GF-D8 (cell line): ENCODE measurements around the gene KRI1.
A peak's percentile ranks its signal among the peaks of the same experiment; 100 is the strongest.
"Not testable (repeated sequence)": the region's sequence is repeated elsewhere in the genome, so short reads cannot be mapped to it uniquely, and the experiment has no call there.

Experiments
- DNase-seq: peaks from one replicate; lab custom pipeline; 2025; lab: John Stamatoyannopoulos, UW

The KRI1 gene

DNA sequence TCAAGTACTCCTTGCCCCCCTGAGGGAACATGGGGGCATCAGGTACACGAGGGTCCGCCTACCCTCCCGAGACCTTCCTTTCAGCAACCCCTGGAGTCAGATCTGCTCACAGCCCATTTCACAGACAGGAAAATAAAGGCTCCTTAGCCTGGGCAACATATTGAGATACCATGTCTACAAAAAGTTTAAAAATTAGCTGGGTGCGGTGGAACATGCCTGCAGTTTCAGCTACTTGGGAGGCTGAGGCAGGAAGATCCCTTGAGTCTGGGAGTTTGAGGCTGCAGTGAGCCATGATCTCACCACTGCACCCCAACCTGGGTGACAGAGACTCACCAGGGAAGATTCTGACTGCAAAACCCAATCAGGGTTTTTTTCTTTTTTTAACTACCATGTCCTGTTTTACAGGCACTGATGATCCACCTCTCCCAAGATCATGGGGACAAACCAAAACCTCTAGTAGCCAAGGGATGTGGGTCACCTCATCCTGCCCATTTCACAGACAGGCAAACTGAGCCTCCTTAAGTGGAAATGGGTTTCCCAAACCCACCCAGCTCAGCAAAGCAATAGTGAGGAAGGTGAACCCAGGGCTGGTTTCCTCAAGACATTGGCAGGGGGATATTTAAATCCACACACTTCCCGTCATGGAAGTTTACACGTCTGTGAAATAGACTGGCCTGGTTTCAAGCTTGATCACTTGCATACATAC lies 9.4 kb upstream of the KRI1 start:
- DNase-seq = no peak

DNA sequence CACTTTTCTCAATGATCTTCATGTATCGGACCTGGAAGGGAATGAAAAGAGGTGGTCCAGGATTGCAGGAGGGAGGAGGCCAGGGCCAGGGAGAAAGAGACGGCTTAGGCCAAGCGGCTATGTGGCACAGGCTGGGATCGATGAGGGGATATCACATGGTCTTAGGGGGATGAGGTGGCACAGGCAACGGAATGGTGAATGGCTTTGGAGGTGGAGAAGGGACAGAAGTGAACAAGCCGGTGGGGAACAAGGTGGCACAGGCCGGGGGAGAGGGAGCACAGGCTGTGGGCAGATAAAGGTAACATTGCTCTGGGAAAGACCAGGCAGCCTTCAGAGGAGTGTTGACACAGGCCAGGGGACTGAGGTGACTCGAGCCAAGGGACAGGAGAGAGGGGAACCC lies 8.7 kb upstream of the KRI1 start:
- DNase-seq = no peak

DNA sequence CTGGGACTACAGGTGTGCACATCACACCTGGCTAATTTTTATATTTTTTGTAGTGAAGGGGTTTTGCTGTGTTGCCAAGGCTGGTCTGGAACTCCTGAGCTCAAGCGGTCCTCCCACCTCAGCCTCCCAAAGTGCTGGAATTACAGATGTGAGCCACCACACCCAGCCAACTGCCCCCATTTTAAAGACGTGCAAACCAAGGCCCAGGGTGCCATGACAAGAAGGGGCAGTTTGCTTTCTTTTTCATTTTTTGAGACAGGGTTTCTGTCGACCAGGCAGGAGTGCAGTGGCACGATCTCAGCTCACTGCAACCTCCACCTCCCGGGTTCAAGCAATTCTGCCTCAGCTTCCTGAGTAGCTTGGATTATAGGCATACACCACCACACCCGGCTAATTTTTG lies 8.0 kb upstream of the KRI1 start:
- DNase-seq = not testable (repeated sequence)

DNA sequence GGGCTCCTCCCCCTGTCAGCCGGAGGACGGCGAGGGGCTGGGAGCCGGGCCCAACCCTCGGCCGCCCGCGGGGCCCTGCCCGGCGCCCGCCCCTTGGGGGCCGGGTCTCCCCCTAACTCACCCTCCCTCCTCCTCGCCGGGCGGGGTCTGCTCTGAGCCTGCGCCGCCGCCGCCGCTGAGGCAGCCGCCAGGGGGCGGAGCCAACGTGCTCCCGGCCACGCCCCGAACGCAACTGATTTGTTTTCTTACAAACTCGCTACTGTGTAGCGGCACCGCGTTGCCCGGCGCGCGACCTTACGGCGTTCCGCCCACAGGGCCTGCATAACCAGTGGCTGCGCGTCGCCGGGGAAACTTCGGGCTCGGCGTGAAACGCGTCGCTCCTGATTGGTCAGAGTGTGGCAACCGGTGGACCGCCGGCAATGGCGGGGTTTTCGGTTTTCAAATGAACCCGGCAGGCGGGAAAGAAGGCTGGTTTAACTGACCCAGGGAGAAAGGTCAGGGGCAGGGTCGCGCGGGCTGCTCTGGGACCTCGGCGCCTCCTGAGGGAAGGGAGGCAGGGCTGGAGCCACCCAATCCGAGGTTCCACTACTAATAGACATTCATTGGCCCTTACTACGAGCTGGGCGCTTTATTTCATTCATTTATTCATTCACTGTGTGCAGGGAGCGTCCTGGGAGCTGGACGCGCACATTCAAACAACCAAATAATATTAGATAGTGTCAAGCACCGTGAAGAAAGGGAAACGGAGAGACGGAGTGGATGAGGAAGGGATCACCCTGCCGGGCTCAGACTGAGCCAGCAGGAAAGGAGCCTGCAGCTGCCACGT lies 3.2 kb upstream of the KRI1 start, which contains the start of gene CDKN2D:
TSS of gene CDKN2D (minus strand) at position 154 of the 826 bp plus-strand sequence. CDS start 326 bp downstream, outside the sequence.
- DNase-seq = peak; percentile 96

DNA sequence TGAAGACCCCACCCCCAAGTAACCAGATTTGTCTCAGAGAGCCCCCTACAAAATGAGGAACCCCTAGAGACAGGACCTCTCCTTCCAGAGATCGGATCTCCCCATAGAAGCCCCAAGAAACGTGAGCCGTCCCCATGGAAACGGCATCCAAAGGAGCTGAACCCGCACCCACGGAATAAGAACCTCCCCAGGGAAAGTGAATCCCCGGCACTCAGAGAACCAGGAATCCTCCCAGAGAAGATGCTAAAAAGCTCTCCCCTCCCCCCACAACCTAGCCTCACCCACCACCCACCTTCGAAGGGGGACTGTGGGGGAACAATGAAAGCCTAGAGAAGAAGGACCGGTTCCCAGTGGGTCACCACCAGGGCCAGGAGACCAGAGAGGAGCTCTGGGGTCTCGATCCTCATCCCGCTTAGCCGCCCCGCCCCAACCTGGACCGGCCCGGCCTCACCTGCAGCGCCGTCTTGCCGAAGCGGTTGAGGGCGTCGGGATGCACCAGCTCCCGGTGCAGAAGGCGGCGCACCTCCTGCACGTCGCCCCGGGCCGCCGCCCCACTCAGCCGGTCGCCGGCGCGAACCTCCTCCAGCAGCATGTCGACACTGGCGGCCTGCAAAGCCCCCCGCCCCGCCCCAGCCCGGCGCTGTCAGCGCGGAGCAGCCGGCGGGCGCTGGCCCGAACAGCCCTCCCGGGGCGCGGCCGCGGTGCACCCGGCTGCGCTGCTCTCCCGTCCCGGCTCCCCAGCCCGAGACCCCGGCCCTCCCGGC lies 2.4 kb upstream of the KRI1 start:
- DNase-seq = no peak

DNA sequence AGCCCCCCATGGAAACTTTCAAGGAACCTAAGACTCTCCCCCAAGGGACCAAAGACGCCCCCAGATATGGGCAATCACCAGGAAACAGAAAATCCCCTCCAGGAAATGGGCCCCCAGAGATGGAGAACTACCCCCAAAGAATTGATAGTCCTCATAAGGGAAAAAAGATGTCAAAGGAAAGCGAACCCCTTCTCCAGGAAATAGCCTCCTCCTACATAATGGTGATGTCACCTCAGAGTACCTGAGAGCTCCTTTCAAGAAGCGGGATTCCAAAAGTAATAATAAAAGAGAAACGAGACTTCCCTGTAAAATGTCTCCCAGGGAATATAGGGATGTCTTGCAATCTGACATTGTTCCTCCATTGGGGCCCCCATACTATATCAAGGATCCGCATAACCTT lies 1.8 kb upstream of the KRI1 start:
- no peak for DNase-seq

DNA sequence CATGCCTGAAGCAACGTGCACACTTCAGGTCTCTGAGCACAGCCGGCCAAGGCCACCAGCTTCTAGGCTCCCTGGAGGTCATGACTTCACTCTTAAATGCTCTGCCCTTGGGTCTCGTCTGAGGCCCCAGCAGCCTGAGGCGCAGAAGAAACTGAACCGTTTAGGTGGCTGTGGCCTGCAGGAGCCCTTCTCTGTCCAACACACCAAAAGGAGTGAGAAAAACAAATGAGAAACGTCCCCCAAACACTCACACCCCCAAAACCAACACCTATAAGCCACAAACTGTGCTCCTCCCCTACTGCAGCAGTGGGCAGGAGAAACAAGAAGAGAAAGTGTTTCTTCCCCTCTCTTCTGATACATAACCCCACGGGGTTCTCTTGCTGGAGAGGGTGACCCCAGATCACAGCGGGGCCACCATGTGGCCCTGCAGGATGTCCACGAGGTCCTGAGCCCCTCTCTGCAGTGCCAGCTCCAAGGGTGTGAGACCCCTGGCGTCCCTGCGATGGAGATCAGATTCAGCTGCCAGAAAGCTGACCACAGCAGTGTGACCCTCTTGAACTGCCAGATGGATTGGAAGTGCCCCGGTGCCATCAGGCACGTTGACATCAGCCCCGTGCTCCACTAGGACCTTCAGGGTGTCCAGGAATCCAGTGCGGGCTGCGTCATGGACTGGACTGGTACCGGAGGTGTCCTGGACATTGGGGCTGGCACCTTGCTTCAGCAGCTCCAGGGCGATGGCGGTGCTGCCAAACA lies 1.0 kb upstream of the KRI1 start:
- peak; percentile 42 for DNase-seq

DNA sequence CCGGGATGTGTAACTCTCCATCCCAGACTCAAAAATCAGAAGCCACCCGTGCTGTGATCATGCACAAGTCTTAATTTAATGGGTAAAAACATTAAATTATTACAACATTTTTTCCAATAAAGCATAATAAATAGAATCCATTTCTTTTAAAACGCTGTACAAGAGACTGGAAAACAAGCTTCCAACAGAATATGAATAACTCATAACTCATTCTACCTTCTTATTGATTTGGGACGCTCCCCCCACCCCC lies 523 bp upstream of the KRI1 start:
- DNase-seq = no peak

DNA sequence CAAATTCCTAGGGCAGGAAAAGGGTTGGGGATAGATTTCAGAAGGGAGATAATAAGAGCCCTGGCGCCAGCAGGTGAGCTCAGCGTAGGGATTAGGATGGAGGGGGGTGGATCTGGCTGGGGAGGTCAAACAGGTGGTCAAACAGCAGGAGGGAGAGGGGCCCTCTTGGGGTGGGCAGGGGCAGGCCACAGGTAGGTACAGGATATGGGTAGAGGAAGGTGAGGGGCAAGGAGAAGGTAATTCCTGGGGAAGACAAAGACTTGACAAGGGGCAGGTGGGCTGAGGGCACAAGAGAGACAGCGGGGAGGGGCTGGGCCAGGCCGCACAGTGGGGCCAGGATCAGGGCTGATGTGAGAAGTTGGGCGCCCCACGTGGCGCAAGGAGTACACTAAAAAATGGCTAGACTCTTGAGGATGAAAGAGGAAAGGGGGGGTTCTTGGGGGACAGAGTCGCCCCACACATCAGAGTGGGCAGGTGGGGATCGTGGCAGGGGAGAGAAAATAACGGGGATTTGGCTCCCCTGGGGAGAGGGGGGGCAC lies 713 bp downstream of the KRI1 start:
- DNase-seq = peak; percentile 8

DNA sequence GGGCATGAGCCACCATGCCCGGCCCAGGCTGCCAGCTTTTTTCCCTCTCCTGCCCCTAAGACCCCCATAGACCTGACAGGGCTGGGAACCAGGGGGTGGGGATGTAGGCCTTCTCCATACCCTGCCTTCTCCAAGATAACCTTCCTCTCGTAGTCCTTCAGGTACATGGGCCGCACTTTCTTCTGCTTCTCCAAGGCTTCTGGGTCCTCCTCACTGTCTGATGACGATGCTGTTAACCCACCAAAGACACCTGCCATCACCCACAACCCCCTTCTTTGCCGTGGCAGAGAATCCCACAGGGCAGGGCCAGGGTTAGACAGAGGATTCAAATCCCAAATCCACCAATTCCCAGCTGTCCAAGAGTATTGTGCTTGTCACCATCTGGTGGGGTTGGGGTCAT lies 3.2 kb downstream of the KRI1 start:
- no peak for DNase-seq

DNA sequence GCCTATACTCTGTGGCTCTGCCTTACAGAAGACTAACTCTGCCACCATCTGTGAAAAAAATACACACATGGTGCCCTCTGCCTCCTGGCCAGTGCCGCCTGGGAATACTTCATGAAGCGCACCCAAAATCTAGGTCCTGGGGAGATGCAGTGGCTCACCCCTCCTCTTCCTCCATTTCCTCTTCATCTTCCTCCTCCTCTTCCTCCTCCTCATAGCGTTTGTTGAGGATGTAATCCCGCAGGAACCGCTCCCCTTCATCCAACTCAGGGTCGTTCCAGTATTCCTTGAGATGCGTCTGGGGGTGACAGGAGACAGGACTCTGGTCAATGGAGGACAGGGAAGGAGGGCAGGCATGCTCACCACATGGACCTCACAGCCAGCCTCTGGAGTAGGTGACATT lies 5.7 kb downstream of the KRI1 start:
- no peak for DNase-seq

DNA sequence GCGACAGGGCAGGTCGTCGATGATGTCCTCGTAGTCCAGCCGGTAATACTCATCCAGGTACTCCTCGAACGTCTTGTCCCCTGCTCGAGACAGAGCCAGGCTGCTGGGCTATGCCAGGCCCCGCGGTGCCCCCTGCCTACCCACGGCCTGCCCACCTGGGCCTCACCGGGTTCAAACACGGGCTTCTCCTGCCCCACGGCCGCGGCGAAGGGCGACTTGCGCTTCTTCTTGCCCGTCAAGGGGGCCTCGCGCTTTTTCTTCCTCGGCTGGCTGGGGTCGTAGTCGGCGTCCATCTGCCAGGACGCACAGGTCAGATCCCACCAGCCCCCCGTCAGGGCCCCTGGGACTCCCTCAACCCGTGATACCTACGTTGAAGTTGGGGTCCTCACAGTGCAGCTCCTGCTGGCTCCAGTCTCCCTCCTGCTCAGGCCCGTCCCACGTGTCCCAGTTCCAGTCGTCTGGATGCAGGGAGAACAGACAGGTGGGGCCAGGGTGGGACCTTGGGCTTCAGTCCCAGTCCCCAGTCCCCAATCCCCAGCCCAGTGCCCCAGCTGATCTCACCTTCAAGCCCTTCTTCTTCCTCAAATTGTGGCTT lies 8.1 kb downstream of the KRI1 start:
- DNase-seq = no peak

DNA sequence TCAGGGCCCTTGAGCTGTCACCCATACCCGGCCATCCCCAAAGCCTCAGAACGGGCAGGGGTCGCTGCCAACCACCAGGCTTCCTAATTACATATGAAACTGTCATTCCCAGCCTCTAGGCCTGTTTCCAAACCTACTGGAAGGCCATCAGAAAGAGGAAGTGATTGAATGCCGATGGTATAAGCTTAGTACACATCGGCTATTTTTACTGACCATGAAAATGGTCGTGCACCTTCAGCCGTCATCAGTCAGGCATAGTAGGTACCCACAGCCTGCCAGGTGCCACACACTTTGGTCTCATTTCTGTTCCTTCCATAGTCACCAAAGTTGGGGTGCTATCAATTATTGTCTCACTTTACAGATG lies 10.2 kb downstream of the KRI1 start:
- DNase-seq = no peak

DNA sequence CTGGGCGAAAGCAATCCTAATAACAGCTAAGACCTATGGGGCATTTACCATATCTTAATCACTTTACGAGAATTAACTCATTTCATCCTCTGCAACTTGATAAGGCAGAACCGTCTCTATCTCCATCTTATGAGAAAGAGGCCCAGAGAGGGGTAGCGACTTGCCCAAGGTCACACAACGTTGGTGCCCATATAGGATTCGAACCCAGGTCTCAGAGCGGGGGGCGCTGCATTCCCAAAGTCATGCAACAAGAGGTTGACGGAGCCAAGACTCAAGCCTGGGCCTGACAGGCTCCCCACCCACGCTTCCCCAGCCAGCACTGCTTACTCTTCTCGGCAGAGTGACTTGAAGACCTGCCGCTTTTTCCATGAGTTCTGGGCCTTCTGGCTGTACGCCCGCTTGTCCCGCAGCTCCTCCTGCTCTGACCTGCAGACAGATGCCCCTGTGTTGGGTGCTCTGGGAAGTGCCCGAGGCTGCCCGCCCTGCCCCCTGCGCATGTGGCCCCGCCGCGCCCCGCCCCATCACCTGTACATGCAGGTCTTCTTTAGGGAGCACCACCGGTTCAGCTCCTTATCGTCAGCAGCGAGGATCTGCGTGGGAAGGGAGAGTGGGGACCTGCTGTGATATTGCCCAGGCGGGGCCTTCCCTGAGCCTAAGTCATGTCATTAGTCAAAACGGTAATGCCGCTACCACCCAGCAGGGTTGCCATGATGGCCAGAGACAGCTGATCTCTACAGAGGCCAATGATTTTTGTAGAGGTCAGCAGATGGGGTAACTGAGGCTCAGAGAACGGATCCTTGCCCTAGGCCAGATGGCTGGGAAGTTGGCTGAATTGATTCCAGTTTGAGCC lies 10.8 kb downstream of the KRI1 start:
- DNase-seq = no peak

DNA sequence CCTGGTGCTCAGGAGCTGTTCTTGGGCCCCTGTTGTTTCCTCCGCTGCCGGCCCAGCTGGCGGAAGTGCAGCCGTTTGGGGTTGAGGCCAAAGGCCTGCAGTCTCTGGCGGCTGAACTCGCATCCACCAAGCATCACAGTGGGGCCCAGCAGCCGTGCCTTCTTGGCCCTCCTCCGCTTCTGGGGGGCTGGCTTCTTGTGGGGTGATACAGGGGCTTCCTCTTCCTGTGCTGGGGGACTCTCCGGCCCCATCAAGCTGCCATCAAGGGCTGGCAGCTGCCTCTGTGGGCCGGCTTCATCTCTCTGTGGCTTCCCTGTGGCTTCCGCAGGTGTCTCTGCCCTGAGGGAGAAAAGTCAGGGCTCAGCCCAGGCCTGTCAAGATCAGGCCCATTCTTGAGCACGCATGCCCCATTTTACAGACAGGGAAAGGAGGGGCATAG lies 11.8 kb downstream of the KRI1 start:
- peak; percentile 86 for DNase-seq

DNA sequence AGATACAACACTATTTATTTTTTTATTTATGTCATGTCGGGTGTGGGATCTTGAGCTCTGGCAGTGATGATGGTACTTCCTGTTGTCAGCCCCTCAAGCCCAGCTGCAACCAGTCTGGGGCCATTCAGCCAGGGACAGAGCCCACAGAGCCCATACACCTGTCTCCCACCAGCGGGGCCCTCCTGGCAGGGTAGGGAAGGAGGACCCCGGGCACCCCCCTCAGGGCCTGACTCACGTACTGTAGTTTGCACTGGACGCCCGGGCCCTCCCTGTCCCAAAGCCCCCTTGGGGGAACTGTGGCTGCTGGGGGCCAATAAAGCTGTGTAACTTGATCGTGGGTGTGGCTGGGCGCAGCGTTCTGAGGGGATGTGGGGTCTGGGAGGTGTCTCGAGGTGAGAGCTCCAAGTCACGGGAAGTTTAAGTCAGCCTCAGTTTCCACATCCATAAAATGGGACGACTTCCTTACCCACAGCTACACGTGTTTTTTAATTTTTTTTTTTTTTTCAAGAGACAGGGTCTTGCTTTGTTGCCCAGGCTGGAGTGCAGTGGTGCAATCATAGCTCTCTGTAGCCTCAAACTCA lies 12.6 kb downstream of the KRI1 start:
- DNase-seq = no peak

DNA sequence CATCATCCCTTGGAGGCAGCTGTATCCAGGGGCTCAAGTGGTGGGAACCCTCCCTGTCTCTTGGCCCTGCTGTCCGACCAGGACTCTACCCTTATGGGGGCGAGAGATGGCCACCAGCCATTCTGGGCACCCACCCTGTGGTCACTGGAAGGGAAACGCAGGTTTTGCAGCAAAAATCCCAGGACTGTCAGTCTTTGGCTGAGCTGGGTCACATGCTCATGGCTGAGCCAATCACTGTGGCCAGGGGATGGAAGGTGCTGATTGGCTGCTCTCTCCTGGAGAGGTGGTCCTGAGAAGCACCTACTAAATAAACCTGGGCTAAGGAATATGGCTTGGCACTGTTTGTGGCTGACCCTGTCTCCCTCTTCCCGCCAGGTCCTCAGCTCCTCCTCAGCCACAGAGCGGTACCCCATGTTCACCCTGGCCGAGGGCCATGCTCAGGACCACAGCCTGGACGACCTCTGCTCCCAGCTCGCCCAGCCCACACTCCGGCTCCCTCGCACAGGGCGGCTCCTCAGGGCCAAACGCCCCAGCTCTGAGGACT lies 13.2 kb downstream of the KRI1 start:
- no peak for DNase-seq

DNA sequence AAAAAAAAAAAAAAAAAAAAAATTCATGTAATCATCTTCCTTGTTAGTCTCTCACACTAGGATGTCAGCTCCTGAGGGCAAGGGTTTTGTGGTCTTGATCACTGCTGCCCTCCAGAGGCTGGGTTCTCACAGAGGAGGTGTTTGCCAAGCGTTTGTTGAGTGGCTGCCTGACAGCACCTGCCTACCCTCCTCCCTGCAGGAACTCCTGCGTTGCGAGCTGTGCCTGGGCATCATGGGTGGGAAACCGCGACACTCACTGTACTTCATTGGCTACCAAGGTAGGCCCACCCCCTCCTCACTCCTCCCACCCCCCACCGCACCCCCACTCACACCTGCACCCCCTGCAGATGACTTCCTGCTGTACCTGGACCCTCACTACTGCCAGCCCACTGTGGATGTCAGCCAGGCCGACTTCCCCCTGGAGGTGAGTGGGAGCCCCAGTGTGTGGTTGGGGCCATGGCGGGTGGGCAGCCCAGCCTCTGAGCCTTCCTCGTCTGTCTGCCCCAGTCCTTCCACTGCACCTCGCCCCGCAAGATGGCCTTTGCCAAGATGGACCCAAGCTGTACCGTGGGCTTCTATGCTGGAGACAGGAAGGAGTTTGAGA lies 14.0 kb downstream of the KRI1 start:
- no peak for DNase-seq

DNA sequence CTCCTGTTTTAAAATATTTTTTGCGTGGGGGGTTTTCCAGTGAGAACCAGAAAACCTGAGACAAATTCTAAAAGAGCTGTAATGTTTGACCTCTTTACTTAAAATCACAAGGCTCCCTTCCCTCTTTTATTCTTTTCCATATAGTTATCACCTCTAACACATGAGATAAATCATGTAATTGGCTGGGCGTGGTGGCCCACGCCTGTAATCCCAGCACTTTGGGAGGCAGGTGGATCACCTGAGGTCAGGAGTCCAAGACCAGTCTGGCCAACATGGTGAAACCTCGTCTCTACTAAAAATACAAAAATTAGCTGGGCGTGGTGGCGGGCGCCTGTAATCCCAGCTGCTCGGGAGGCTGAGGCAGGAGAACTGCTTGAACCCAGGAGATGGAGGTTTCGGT lies 14.8 kb downstream of the KRI1 start:
- DNase-seq = not testable (repeated sequence)

DNA sequence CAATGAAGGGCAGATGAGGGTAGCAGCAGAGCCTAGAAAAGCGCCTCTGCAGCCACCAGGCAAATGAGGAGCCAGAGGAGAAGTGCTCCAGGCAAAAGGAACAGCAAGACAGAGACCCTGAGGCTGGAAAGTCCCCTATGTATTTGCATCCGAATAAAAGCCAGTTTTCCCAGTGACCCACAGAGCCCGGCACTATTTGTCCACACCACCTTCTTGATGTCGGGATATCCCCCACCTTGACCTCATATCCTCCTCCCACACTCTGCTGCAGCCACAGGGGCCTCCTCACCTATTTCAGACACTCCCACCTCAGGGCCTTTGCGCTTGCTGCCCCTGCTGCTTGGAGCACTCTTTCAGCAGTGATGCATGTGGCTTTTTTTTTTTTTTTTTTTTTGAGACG lies 15.5 kb downstream of the KRI1 start:
- no peak for DNase-seq
